Panc1 (cell line): ENCODE results near the gene SND1. TPM values are rescaled to one million over a fixed set of nuclear protein-coding genes. Genes with fewer than 3 reads are reported as not detected.

ENCODE experiments used
- ATAC-seq: fragments of 200-7000 bp; cut with Tn5 transposase; 2 replicates; pipeline ENCODE4 v1.9.1; 2020; ENCODE audit warnings: mild to moderate bottlenecking, moderate library complexity
- BruUV-seq: library from RNA; stranded (reverse); fragments of 400-500 nt; replicated peaks from 2 replicates; lab custom pipeline; 2021; lab: Mats Ljungman, UMichigan
- CTCF ChIA-PET: fragments of 300-600 bp; sonication (Branson Sonifier 250); formaldehyde crosslinking; loops from one replicate; lab custom pipeline; 2022; ENCODE audit warnings: antibody characterized with exemption; lab: Charles Lee
- POLR2A ChIA-PET: fragments of 300-600 bp; sonication (Branson Sonifier 250); formaldehyde crosslinking; loops from one replicate; lab custom pipeline; 2022; ENCODE audit warnings: antibody characterized with exemption; lab: Charles Lee
- DNase-seq: peaks from one replicate; pipeline ENCODE4 v3.0.0-alpha.2; 2010; ENCODE audit warnings: low read depth, low spot score
- H3K27ac ChIP-seq: 2 replicates; pipeline ENCODE4 v1.5.1; 2011; ENCODE audit warnings: mild to moderate bottlenecking, low read length, inconsistent platforms
- H3K27me3 ChIP-seq: fragments of 200-500 bp; sonication (Bioruptor generic); 2 replicates; pipeline ENCODE4 v1.6.0; 2014; ENCODE audit warnings: low read length, inconsistent platforms; ENCODE audit not compliant: control insufficient read depth, insufficient read depth
- H3K36me3 ChIP-seq: fragments of 200-500 bp; sonication (Bioruptor generic); 2 replicates; pipeline ENCODE4 v1.5.1; 2014; ENCODE audit warnings: inconsistent platforms, mild to moderate bottlenecking, low read length, moderate library complexity; ENCODE audit not compliant: control insufficient read depth, insufficient read depth
- H3K4me1 ChIP-seq: 2 replicates; pipeline ENCODE4 v1.5.1; 2011; ENCODE audit warnings: inconsistent platforms, mild to moderate bottlenecking, low read length, moderate library complexity; ENCODE audit not compliant: control insufficient read depth, insufficient read depth
- H3K4me3 ChIP-seq, 2 experiments: 2 replicates each; pipeline ENCODE4 v1.5.1; 2011 to 2012; ENCODE audit warnings: low read depth in 2 of 2, low read length in 2 of 2, mild to moderate bottlenecking in 2 of 2, inconsistent platforms in 1 of 2, moderate library complexity in 1 of 2
- H3K9me3 ChIP-seq: fragments of 200-500 bp; sonication (Bioruptor generic); 2 replicates; pipeline ENCODE4 v1.5.1; 2014; ENCODE audit warnings: low read depth, mild to moderate bottlenecking, inconsistent platforms, low read length, moderate library complexity; ENCODE audit not compliant: control insufficient read depth, insufficient read depth
- CTCF ChIP-seq: fragments of 450-650 bp; IDR thresholded peaks from 2 replicates; pipeline ENCODE4 v1.5.1; 2017; ENCODE audit warnings: mild to moderate bottlenecking
- POLR2AphosphoS5 ChIP-seq: IDR thresholded peaks from 2 replicates; pipeline ENCODE4 v1.6.1; 2012; ENCODE audit warnings: mild to moderate bottlenecking, low read depth, low read length, moderate library complexity
- REST ChIP-seq, 2 experiments: IDR thresholded peaks; 2 replicates each; pipeline ENCODE4 v1.6.1; 2011 to 2012; ENCODE audit warnings: low read depth in 2 of 2, control low read depth in 1 of 2, low read length in 1 of 2, mild to moderate bottlenecking in 1 of 2, moderate library complexity in 1 of 2; ENCODE audit not compliant: insufficient read depth in 1 of 2
- SIN3A ChIP-seq: IDR thresholded peaks from 2 replicates; pipeline ENCODE4 v1.6.1; 2012; ENCODE audit warnings: low read depth, mild to moderate bottlenecking, low read length, moderate library complexity, borderline replicate concordance; ENCODE audit not compliant: insufficient read depth
- TCF7L2 ChIP-seq: IDR thresholded peaks from 2 replicates; pipeline ENCODE4 v1.6.1; 2011; ENCODE audit warnings: mild to moderate bottlenecking, low read depth, low read length, inconsistent platforms
- in situ Hi-C: cut with HindIII; loops from 2 replicates; pipeline ENCODE4 v1.10.0; 2016; ENCODE audit warnings: low sequenced_read_pairs, low pct_unique_long_range_greater_than_20kb
- intact Hi-C: fragments of 100-400 bp; cut with micrococcal nuclease; formaldehyde crosslinking; loops from one replicate; pipeline ENCODE4 v1.10.0; 2022; ENCODE audit not compliant: unreplicated experiment
- total RNA-seq: library from RNA; stranded (reverse); gene quantifications from one replicate; pipeline ENCODE4 v1.2.1, GENCODE V29; 2021; ENCODE audit not compliant: unreplicated experiment

The SND1 gene
- total RNA-seq, 1 experiment from 2014 or later, result 176 TPM

- Histone ChIP-seq H3K4me3 (no peak overlapping the region), H3K27ac (no peak overlapping the region), H3K27me3 (no peaks in the 10 kb centered on the region), H3K36me3 (no peaks in the 10 kb centered on the region), H3K9me3 (no peaks in the 10 kb centered on the region), H3K4me1 (no peaks in the 10 kb centered on the region)
- BruUV-seq, result no TSS peak
- ChIA-PET CTCF (no interaction called here), POLR2A (no interaction called here)
- TF ChIP-seq REST (IDR thresholded peaks at IDR 0.05; ENCODE audit: insufficient read depth in 1 of 2, low read depth in 2 of 2, low read length in 1 of 2) (no peak), TCF7L2 (no peak), SIN3A (no peak), POLR2AphosphoS5 (no peak), CTCF (no peak)
- ATAC-seq, result no peak
- in situ Hi-C loops (no loop called here), intact Hi-C loops (no loop called here)
- no peak for DNase-seq
Observed at GRCh38 chr7:128039544-128039953, 387.6 kb downstream of the SND1 start.

- in situ Hi-C loops, result no loop called here
- Histone ChIP-seq H3K36me3 (no peaks in the 10 kb centered on the region), H3K27me3 (no peaks in the 10 kb centered on the region), H3K4me3 (no peak overlapping the region), H3K27ac (no peak overlapping the region), H3K4me1 (no peaks in the 10 kb centered on the region), H3K9me3 (no peaks in the 10 kb centered on the region)
- DNase-seq (no peak), ATAC-seq (no peak)
- ChIA-PET POLR2A (no interaction called here), CTCF (no interaction called here)
- intact Hi-C loops, result no loop called here
- no peak for TF ChIP-seq REST (IDR thresholded peaks at IDR 0.05; ENCODE audit: insufficient read depth in 1 of 2, low read depth in 2 of 2, low read length in 1 of 2)
- BruUV-seq, result no TSS peak
Observed at GRCh38 chr7:128040205-128040604, 388.2 kb downstream of the SND1 start.
